GM21576 (cell line): Measurements from ENCODE around the gene FADS3.
"Not testable (repeated sequence)": the region's sequence is repeated elsewhere in the genome, so short reads cannot be mapped to it uniquely, and the experiment has no call there.

Source experiments
- ATAC-seq: cut with Tn5 transposase; IDR thresholded peaks from one replicate; pipeline ENCODE4 v1.9.1; 2021; ENCODE audit warnings: mild to moderate bottlenecking, moderate library complexity; ENCODE audit not compliant: unreplicated experiment

Gene FADS3

DNA sequence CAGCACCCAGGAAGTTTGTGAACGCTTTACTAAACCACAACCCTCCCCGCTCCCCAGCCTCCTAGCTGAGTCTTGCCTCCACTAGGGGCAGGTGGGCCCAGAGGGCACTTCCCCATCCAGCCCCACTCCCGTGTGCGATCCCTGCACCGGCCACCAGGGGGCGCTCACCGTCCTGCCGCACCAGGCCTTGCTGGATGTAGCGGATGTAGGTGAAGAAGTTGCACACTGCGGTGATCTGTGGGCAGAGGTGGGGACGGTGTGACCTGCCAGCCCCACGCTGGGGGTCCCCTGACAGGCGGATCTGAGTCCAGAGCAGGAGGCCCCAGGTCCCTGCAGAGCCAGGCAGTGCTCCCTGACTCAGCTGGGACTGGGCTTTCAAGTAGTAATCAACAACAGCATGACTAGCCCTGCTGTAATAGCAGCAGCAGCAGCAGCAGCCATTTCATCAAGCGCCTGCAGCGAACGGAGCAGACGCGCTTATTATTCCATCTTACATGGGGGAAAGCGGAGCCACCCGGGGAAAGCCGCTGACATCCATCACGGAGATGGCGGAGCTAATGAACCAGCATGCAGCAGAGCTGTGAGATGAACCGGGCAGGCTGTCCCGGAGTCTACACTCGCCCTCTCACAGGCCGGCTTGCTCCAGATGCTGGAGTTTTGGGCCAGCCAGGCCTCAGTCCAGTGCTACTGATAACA lies 7.9 kb upstream of the FADS3 start:
- peak; percentile 70 for ATAC-seq

DNA sequence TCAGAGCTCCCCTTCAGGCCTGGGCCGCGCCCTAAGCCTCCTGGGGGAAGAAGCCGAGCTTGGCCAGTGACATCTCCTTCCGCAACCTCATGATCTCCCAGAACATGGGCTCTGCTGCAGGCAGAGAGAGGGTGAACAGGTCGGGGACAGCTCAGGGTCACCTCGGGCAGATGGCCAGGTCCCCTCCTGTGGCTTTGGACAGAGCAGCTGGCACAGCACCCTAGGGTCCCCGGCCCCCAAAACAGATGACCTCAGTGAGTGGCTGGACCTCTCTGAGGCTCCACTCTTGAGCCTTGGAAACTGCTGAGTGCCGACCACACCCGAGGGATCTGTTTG lies 6.9 kb upstream of the FADS3 start:
- ATAC-seq = no peak

DNA sequence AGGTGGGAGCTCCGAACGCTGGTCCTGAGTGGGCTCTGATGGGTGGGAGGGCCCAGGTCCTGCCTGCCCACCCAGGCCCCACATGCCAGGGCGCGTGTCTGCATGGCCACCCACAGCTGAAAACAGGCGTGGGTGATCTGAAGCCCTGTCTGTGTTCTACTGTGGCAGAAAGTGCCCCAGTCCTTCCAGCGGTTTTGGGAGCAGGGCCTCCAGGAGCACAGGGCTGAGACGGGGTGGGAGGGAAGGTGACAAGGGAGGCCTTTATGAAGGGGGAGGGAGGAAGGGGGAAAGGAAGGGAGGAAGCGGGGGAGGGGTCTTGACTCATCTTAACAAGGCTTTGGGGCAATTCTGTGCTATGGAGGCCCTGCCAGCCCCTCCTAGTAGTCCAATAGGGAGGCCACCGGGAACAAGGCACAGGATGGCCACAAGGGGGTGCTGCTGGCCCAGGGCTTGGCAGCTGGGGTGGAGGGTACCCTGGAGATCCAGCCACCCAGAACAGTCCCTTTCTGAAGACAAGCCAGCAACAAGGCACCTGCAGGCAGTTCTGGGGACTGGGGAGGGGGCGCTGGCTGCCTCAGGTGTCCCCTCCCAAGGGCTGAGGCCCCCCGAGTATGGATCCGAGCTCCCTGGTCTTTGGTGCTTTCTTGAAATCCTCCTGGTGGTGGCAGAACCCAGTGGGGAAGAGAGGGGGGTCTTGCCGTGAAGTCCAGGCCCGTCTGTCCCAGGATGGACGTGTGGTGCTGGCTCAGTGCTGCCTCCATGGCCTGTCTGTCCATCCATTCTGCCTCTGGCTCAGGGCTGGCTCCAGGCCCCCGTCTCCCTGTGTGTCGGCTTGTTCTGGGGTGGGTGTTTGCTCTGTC lies 6.3 kb upstream of the FADS3 start:
- no peak for ATAC-seq

DNA sequence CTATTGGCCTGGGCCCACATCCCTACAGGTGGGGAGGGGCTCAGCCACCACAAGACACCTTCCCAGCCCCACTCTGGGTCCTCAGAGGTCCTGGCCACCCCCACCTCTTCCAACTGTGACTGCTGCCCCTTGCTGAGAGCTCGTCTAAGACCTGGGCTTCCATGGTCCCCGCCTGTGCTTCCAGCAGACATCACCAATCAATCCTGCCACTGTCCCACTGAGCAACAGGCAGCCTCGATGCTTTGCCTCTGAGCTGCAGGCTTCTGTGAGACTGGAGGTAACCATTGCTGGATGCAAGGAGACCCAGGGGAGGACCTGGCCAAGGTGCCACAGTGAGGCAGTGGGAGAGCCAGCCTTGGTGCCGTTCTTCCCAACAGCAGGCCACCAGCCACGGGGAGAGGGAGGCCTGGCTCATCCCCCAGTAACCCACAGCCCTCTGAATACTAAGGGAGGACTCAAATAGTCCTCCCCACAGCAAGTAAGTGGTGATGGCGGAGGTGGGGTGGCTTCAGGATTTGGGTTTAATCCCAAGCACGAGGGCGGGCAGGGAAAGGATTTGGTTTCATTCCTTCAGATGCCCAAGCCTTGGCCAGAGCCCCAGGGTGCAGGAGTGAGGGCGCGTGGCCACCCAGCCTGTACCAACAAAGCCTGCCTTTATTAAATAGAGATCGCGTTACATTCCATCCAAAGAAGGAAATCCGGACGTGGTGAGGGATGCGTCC lies 5.5 kb upstream of the FADS3 start:
- ATAC-seq = no peak

DNA sequence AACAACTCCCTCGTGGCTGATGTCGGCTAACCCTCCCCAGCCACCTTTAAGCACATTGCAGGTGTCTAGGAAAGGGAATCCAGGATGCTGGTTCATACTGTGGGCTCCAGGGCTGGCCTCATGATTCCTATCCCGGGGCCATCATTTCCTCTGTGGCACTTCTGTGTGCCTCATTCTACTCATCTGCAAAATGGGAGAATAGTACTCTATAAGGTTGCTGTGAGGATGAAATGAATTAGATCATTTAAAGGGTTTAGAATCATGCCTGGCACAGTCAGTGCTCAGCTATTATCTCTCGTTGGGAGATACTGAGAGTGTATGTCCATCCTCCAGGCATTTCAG lies 4.3 kb upstream of the FADS3 start:
- ATAC-seq = no peak

DNA sequence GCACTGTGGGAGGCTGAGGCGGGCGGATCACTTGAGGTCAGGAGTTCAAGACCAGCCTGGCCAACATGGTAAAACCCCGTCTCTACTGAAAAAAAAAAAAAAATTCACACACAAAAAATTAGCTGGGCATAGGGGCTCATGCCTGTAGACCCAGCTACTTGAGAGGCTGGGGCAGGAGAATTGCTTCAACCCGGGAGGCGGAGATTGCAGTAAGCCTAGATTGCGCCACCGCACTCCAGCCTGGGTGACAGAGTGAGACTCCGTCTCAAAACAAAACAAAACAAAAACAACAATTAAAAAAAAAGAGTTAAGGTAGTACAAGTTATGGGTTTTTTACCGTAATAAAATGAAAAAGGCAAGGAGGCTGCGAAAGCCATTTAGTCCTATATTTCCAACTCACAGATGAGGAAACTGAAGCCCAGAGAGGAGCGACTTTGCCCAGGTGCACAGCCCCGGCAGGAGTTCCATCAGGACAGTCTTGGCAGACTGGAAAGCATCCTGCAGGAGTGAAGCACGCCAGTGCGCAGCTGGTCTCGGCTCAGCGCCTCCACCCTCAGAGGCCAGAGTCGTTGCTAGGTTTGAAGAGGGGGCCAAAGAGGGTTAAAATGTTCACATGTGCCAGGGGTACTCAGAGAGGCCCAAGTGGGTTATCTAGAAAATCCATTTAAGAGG lies 3.8 kb upstream of the FADS3 start:
- no peak for ATAC-seq

DNA sequence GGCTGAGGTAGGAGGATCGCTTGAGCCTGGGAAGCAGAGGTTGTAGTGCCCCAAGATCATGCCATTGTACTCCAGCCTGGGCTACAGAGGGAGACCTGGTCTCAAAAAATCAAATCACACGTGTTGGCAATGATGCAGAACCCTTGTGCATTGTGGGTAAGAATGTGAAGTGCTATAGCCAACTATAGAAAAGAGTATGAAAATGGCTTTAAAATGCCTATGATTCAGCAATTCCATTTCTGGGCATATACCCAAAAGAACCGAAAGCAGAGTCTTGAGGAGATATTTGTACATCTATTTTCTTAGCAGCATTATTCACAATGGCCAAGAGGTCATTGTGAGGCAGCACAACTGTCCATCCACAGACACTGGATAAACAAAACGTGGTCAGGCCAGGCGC lies 2.6 kb upstream of the FADS3 start:
- no peak for ATAC-seq

DNA sequence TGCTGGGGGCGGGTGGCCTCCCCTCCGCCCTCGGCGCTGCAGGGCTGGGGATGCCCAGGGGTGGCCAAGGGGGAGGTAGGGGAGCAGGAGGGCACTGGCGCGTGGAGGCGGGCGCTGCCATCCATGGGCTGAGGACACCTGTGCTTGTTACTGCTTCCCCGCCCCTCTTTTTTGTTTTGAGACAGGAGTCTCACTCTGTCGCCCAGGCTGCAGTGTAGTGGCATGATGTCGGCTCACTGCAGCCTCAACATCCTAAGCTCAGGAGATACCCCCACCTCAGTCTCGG lies 683 bp upstream of the FADS3 start:
- peak; percentile 33 for ATAC-seq

DNA sequence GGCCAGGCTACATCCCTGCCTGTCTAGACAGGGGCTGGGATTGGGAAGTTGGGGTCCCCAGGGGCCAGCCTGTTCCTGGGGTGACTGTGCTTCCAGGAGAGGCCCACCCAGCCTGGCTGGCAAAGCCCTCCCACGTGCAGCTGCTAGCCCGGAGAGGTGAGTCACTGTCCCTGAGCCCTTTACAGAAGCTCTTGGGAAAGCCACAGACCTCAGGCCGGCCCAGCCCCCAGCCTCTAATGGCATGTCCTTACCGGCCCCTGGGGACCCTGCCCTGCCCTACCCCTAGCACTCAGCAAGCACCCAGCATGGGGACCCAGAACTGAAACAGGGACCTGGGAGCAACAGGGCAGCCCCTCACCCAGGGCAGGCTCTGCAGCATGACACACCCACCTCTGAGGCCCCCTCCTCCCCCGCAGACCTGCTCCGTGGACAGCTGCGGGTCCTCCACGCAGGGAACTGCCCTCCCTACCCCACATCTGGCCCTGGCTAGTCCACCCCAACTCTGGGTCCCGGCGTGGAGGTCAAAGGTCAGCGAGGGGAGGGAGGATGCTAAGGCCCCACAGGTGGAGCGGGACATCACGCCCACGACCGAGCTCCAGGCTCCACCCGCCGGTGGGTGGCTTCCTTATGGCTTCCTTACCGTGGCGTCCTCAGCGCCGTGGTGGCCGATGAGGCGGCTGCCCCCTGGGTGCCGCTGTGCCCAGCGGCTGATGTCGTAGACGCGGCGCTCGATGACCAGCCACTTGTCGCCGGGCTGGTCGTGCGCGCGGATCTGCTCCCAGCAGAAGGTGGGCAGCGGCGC lies 615 bp downstream of the FADS3 start:
- peak; percentile 11 for ATAC-seq

DNA sequence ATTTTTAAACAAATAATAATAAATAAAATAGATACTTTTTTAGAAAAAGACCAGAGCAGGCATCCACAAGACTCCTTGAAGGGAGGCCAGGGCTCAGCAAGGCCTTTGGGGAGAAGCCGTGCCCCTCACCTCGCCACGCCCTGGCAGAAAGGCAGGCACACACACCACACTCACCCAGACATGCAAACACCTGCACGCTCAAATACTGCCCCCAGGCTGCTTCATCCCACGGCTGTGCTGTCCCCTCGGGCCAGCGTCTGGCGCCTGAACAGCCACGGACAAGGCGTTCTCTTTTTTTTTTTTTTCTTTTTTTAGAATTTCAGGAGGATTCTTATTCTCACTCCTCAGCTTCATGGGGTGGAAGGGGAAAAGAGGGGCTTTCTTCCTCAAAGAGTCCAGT lies 1.5 kb downstream of the FADS3 start:
- no peak for ATAC-seq

DNA sequence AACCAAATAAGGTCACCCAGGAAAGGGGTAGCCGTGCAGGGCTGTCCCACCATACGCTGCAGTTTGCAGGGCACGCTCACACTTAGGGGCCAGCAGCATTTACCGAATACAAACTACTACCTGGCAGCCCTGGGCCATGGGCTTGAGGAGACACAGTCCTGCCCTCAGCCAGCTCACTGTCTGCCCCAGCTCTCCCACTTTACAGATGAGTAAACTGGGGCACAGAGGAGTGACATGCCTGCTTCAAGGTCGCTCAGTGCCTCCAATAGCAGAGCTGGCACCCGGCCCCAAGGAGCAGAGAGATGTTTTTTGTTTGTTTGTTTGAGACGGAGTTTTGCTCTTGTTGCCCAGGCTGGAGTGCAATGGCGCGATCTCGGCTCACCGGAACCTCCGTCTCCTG lies 2.8 kb downstream of the FADS3 start:
- ATAC-seq = no peak

DNA sequence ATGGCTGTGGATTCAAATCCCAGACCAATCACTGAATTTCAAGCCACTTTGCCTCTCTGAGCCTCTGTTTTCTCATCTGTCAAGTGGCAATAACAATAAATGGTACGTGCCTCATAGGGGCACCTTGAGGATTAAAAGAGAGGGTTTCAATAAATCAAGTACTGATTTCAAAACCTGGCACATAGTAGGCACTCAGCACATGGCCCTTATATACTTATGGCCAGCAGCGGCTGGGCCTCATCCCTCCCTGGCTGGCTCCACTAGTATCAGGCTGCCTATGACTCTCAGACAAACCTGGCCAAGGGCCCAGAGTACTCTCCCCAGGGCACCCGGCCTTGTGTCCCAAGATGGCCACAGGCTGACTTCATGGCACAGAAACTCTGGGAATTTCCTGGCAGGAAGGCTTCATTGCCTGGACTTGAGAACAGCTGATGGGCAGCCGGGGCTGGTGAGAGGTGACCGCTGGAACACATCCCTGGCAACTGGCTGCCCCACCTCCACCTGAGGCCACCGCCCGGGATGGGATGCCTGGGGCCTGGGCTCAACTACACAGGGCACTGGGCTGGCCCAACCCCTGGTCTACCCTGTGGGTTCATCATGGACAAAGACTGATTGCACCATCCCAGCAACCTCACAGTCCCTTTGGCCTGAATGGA lies 3.4 kb downstream of the FADS3 start:
- ATAC-seq = no peak

DNA sequence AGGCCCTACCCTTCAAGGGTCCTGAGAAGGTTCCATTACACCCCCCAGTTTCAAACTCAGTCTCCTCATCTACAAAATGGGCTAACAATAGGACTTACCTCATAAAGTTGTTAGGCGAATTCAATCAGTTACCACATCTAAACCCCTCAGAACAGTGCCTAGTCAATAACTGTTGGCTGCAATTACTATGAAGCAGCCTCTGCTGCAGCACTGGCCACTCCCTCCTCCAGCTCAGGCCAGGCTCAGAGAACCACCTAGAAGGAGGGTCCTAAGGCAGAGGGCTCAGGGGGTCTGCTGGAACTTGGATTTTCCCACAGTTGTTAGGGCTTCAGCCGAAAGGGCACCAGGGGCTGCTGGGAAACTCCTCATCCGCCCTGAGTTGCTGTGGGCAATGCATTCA lies 4.7 kb downstream of the FADS3 start:
- no peak for ATAC-seq

DNA sequence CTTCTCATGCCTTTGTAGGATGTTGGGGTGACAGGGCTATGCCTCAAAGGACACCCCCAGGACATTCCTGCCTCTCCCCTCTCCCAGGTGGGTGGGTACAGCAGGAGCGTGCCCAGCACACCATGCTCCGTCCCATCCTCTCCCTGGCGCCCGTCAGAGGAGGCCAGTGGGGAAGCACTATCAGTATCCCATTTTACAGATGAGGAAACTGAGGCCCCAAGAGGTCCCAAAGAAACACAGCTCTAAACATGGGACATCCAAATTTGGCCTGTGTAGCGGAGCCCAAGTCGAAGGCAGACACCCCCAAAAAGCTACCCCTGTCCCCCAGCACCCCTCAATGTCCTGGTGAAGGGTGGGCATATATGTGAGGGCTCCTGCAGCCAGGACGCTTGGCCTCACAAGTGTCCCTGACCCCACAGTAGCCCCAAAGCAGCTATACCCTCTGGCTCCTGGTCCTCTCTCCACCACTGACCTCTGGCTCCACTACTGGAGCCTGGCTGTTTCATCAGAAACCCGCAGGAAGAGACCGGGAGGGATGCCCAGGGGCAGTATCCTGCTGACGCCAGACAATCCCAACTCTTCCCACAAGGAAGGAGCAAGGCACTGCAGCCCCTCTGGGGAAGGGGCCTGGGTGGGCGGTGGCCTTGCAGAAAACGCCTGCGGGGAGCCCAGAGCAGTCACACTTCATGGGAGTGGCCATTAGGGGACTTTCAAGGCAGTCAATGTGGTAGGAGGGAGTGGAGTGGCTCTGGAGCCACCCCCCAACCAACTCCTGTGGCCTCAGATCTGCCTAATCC lies 5.4 kb downstream of the FADS3 start:
- ATAC-seq = no peak

DNA sequence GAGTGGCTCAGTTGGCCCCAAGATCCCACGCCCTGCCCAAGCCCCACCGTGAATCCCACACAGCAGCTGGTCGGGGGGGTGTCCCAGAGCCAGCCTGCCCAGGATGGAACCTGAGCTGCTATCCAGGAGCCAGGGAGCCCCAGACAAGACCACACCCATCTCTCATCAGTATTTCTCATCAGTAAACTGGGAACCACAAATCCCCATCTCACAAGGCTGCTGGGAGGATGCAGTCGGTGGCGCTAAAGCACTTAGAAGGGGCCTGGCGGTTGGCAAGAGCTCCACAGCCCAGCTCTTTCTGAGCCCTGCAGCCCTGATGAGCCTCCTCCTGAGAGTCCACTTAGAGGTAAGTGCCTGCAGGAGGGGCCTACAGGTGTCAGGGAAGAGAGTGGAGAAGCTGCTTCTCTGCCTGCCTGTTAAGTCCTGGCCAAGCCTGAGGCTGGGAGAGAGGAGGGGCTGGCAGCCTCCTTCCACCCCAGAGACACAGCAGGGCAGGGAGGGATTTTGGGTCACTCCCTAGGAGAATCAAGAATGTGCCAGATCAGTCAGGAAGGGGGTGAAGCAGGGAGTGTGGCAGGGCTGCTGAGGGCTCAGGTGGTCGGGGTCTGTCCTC lies 6.1 kb downstream of the FADS3 start:
- ATAC-seq = no peak

DNA sequence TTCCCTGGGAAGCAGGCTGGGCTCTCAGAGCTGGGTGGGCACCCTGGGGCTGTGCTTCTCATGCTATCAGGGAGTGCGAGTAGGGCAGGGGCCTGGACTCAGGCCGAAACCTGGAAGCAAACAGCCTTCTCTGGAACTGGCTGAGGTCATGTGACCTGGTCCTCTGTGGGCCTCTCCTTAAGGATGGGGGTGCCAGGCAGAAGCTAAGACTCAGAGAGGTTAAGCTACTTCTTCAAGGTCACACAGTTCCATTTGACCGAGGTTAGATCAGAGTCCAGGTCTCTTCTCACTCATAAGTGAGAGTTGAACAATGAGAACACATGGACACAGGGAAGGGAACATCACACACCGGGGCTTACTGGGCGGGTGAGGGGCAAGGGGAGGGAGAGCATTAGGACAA lies 7.4 kb downstream of the FADS3 start:
- ATAC-seq = no peak

DNA sequence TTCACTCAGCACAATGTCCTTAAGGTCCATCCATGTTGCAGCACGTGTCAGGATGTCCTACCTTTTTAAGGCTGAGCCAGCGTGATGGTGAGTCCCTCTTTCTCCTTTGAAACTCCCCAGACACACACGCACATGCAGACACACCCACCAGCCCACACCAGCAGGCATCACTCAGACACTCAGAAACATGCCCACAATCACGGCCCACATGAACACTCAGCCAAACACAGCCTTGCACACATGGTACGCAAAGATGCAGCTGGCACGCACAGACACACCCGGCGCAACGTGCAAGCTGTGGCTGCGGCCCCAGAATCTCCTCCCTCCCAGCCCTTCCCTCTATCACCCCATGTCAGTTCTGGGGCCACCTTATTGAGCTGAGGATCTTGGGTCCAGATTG lies 8.0 kb downstream of the FADS3 start:
- ATAC-seq = no peak

DNA sequence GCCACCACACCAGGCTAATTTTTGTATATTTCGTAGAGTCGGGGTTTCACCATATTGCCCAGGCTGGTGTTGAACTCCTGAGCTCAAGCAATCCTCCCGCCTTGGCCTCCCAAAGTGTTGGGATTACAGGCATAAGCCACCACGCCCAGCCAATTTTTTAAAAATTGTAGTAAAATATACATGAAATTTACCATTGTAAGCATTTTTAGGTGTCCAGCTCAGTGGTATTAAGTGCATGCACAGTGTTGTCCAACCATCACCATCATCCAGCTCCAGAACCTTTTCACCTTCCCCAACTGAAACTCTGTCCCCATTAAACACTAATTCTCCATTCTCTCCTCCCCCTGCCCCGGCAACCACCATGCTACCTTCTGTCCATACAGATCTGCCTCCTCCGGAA lies 8.5 kb downstream of the FADS3 start:
- ATAC-seq = no peak

DNA sequence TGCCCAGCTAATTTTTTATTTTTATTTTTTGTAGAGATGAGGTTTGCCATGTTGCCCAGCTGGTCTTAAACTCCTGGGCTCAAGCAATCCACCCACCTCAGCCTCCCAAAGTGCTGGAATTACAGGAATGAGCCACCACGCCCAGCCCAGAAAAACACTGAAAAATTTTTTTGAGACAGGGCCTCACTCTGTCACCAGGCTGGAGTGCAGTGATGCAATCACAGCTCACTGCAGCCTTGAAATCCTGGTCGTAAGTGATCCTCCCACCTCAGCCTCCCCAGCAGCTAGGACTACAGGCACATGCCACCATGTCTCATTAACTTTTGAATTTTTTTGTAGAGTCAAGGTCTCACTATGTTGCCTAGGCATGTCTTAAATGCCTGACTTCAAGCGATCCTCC lies 9.1 kb downstream of the FADS3 start:
- ATAC-seq = not testable (repeated sequence)
